OCI-LY3 (cell line): Measurements from ENCODE around the gene GBX2.

Source experiments
- H2AFZ ChIP-seq: fragments of 200-600, 300-600 bp; shearing (Covaris generic); 2 replicates; pipeline ENCODE4 v1.6.0; 2014; ENCODE audit warnings: antibody characterized with exemption, low read depth, low read length
- H3K27ac ChIP-seq: fragments of 200-600, 300-600 bp; sonication (generic); 2 replicates; pipeline ENCODE4 v1.5.1; 2014; ENCODE audit warnings: mild to moderate bottlenecking, low read length, moderate library complexity, mixed read lengths
- H3K27me3 ChIP-seq: fragments of 200-600, 300-600 bp; sonication (generic); 2 replicates; pipeline ENCODE4 v1.6.1; 2014; ENCODE audit warnings: low read depth, low read length, mixed read lengths
- H3K36me3 ChIP-seq: fragments of 200-600, 300-600 bp; sonication (generic); replicated peaks from 2 replicates; pipeline ENCODE3; 2014; ENCODE audit warnings: low read depth, low read length, mixed read lengths
- H3K4me1 ChIP-seq: fragments of 300-600, 200-600 bp; sonication (generic); 2 replicates; pipeline ENCODE4 v1.6.1; 2014; ENCODE audit warnings: low read length, mixed read lengths
- H3K4me2 ChIP-seq: fragments of 200-600, 300-600 bp; sonication (generic); 2 replicates; pipeline ENCODE4 v1.6.1; 2014; ENCODE audit warnings: low read length, mixed read lengths
- H3K4me3 ChIP-seq: fragments of 300-600, 200-600 bp; sonication (generic); 2 replicates; pipeline ENCODE4 v1.5.1; 2014; ENCODE audit warnings: antibody characterized with exemption, mild to moderate bottlenecking, low read length, moderate library complexity
- H3K79me2 ChIP-seq: fragments of 300-600, 200-600 bp; shearing (Covaris generic); 2 replicates; pipeline ENCODE4 v1.6.1; 2014; ENCODE audit warnings: mild to moderate bottlenecking, low read length, mixed read lengths
- H3K9ac ChIP-seq: fragments of 300-600, 200-600 bp; shearing (Covaris generic); 2 replicates; pipeline ENCODE4 v1.6.0; 2014; ENCODE audit warnings: mild to moderate bottlenecking, low read length, moderate library complexity
- H3K9me3 ChIP-seq: fragments of 200-600, 300-600 bp; shearing (Covaris generic); 2 replicates; pipeline ENCODE4 v1.6.1; 2014; ENCODE audit warnings: low read length, mixed read lengths; ENCODE audit not compliant: insufficient read depth
- H4K20me1 ChIP-seq: fragments of 200-600, 300-600 bp; sonication (generic); 2 replicates; pipeline ENCODE4 v1.6.1; 2016; ENCODE audit warnings: low read length, mixed read lengths; ENCODE audit not compliant: insufficient read depth
- EZH2phosphoT487 ChIP-seq: fragments of 200-600 bp; shearing (Covaris generic); IDR thresholded peaks from 2 replicates; pipeline ENCODE4 v1.6.1; 2018; ENCODE audit warnings: antibody characterized with exemption, mixed run types, low read depth
- TF ChIP-seq, protein P1 (sequence below): fragments of 200-600, 300-600 bp; sonication (generic); IDR thresholded peaks from 2 replicates; pipeline ENCODE4 v1.5.1; 2014; ENCODE audit warnings: antibody characterized with exemption, low read length, low read depth

GBX2 gene

DNA sequence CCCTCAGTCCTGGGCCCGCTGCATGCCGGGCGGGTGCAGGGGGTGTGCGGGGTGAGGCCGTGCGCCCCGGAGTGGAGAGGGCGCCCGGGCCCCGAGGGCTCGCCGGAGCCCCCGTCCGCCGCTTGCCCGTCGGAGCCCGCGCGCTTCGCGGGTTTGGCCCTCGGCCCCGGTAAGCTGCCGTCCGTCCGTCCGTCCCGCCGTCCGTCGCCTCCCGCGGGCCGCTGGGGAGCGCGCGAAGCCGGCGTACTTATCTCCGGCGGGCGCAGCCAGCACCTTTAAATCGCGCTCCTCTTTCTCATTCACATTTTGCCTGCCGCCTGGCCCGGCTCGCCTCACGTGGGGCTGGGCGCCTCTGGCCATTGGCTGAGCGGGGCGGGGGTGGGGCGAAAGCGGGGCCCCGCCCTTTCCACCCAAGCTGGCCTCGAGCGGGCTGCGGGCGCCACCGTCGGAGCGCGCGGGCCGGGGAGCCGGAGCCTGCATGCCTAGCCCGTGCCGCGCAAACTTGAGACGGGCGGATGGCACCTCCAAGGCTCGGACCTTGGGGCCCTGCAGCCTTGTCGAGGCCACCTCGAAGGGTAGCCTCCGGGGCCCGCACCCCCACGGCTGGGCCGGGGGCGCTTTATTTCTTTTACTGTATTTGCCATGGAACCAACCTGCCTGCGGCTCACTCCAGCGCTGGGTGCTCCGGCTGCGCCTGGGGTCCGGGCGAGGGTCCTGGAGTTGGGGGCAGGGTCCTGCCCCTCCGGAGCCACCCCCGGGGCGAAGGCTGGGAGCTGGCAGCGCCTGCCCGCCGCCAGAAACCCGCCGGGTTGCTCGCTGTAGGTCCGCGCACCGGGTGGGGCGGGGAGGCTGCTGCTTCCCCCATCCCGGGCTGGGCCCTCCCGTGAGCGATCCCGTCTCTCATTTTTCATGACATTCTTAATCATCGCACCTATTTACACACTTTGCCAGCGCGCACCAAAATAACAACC, at the start of gene GBX2:
GBX2 (minus strand) TSS at position 277 of the 971 bp plus-strand sequence. CDS start 415 bp downstream, outside the sequence.
- H3K9ac ChIP-seq, result no peak within 1 kb of the TSS
- no peaks in the 10 kb centered on the region for H4K20me1 ChIP-seq
- no peaks in the 10 kb centered on the region for H3K36me3 ChIP-seq
- H3K27me3 ChIP-seq, result no peaks in the 10 kb centered on the region
- no peak within 1 kb of the TSS for H3K4me2 ChIP-seq
- TF ChIP-seq EZH2phosphoT487, result no peak
- TF ChIP-seq, protein P1, sequence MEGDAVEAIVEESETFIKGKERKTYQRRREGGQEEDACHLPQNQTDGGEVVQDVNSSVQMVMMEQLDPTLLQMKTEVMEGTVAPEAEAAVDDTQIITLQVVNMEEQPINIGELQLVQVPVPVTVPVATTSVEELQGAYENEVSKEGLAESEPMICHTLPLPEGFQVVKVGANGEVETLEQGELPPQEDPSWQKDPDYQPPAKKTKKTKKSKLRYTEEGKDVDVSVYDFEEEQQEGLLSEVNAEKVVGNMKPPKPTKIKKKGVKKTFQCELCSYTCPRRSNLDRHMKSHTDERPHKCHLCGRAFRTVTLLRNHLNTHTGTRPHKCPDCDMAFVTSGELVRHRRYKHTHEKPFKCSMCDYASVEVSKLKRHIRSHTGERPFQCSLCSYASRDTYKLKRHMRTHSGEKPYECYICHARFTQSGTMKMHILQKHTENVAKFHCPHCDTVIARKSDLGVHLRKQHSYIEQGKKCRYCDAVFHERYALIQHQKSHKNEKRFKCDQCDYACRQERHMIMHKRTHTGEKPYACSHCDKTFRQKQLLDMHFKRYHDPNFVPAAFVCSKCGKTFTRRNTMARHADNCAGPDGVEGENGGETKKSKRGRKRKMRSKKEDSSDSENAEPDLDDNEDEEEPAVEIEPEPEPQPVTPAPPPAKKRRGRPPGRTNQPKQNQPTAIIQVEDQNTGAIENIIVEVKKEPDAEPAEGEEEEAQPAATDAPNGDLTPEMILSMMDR, result no peak
- no peaks in the 10 kb centered on the region for H3K9me3 ChIP-seq
- no peak within 1 kb of the TSS for H3K27ac ChIP-seq
- H3K4me3 ChIP-seq, result no peak within 1 kb of the TSS
- H3K4me1 ChIP-seq, result no peaks in the 10 kb centered on the region
- no peaks in the 10 kb centered on the region for H3K79me2 ChIP-seq
- no peak within 1 kb of the TSS for H2AFZ ChIP-seq

DNA sequence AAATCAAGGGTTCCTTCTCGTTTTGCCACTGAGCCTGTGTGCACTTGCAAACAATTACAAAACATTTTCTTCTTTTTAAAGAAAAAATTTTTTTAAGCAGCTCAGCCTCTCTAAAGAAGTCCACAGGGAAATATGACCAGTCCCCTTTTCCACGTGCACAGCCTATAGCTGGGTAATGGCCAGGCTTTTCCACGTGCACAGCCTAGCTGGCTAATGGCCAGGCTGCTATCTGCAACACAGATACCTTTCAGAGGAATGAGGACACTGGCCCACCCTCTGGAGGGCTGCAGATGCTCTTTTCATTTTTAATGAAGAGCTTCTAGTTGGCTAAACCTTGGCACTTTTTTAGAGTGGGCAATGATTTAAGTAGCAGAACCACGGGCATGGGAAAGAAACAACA, 49.7 kb upstream of the GBX2 start:
- TF ChIP-seq EZH2phosphoT487, result no peak
- TF ChIP-seq, protein P1, result no peak
- Histone ChIP-seq H3K4me1 (no peaks in the 10 kb centered on the region), H3K9ac (no peak overlapping the region), H3K79me2 (no peaks in the 10 kb centered on the region), H3K27me3 (no peaks in the 10 kb centered on the region), H3K4me3 (no peak overlapping the region), H2AFZ (no peak overlapping the region), H3K4me2 (no peak overlapping the region), H3K9me3 (no peaks in the 10 kb centered on the region), H3K36me3 (no peaks in the 10 kb centered on the region), H4K20me1 (no peaks in the 10 kb centered on the region), H3K27ac (no peak overlapping the region)

DNA sequence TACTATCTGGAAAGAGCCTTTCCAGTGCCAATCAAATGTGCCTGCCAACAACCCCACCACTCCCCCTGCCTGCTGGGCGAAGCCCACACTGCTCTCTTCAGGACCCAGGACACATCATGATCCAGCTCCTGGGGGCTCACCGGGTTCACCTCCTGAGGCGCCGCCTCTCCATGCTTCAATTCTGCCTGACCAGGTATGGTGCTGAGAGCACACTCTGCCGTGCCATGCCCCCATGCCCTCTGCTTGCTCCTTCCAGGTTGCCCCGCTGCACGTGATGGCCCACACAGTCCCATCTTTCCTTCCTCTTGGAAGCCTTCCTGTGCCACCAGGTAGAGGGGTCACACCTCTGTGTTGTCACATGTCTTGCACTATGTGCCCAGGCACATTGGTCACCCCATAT, 48.5 kb upstream of the GBX2 start:
- Histone ChIP-seq H3K27me3 (no peaks in the 10 kb centered on the region), H3K4me1 (no peaks in the 10 kb centered on the region), H3K27ac (no peak overlapping the region), H3K36me3 (no peaks in the 10 kb centered on the region), H3K9ac (no peak overlapping the region), H4K20me1 (no peaks in the 10 kb centered on the region), H3K79me2 (no peaks in the 10 kb centered on the region), H2AFZ (no peak overlapping the region), H3K4me2 (no peak overlapping the region), H3K4me3 (no peak overlapping the region), H3K9me3 (no peaks in the 10 kb centered on the region)
- TF ChIP-seq EZH2phosphoT487, result no peak
- TF ChIP-seq, protein P1, result no peak

DNA sequence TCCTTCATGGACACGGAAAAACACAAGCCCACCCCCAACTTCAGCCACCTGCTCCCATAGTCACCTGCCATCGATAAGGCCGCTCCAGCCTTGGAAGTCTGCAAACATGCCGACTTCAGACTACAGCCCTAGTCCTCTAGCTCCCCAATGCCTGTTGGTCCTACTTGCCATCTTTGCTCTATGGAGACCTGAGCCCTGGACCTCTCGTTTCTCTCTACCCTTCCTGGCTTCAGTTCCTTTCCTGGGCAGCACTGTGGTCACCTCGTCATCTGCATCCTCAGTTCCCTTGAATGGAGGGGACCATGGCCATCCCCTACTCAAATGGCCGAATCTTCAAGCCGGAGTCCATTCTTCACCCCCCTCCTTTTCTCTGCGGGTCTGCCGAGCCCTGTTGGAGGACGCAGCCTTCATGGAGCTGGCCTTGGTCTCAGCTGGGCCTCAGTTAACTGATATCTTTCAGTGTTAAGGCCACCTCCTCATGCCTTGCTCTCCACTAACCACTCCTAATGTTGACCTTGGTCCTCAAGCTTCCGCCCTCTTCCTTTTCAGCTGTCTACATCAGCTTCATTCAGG, 47.7 kb upstream of the GBX2 start:
- Histone ChIP-seq H4K20me1 (no peaks in the 10 kb centered on the region), H3K36me3 (no peaks in the 10 kb centered on the region), H3K79me2 (no peaks in the 10 kb centered on the region), H3K27me3 (no peaks in the 10 kb centered on the region), H3K4me3 (no peak overlapping the region), H3K27ac (no peak overlapping the region), H2AFZ (no peak overlapping the region), H3K4me1 (no peaks in the 10 kb centered on the region), H3K9me3 (no peaks in the 10 kb centered on the region), H3K4me2 (no peak overlapping the region), H3K9ac (no peak overlapping the region)
- TF ChIP-seq, protein P1, result no peak
- TF ChIP-seq EZH2phosphoT487, result no peak
